ENCODE measurements around the gene SUGCT. TPM values are rescaled to one million over a fixed set of nuclear protein-coding genes. Genes with fewer than 3 reads are reported as not detected.

The SUGCT gene
- total and polyA plus RNA-seq, 2 of the 13 experiments (the other 11 are each of a cell fraction or from before 2014, with no cell fraction given): 10.1 to 22.2 TPM

GRCh38 chr7:40848541-40849221 is 713.9 kb downstream of the SUGCT start:
- CTCF ChIA-PET (ENCODE audit: low intra/inter-chr PET ratio, low total read pairs): no interaction called here
- Histone ChIP-seq H3K27ac (ENCODE audit: extremely low read length, insufficient read depth, low read length) (no peak overlapping the region), H2AFZ (ENCODE audit: low read length) (no peak overlapping the region), H4K20me1 (ENCODE audit: insufficient read depth, low read length) (no peaks in the 10 kb centered on the region), H3K4me2 (ENCODE audit: low read depth, low read length) (no peak overlapping the region), H3K27me3 (ENCODE audit: control insufficient read depth in 1 of 2, insufficient read depth in 2 of 2, low read length in 2 of 2) (no peaks in the 10 kb centered on the region), H3K4me1 (ENCODE audit: insufficient read depth, low read length) (no peaks in the 10 kb centered on the region), H3K4me3 (replicated peaks in 1 of 3; ENCODE audit: insufficient read depth in 1 of 3, low read depth in 2 of 3, low read length in 3 of 3) (no peak overlapping the region), H3K9me3 (ENCODE audit: low read length) (no peaks in the 10 kb centered on the region), H3K9ac (ENCODE audit: insufficient read depth, low read depth, low read length) (no peak overlapping the region), H3K36me3 (replicated peaks in 1 of 2; ENCODE audit: control insufficient read depth in 1 of 2, insufficient read depth in 2 of 2, low read length in 2 of 2) (no peaks in the 10 kb centered on the region), H3K79me2 (ENCODE audit: insufficient read depth, low read length) (no peaks in the 10 kb centered on the region)
- no peak for TF ChIP-seq ZNF460 (CRISPR knock-in tag; IDR thresholded peaks at IDR 0.05; ENCODE audit: borderline replicate concordance)
- no peak for TF ChIP-seq RARA (CRISPR knock-in tag; IDR thresholded peaks at IDR 0.05)
- TF ChIP-seq LBX2 (CRISPR knock-in tag; IDR thresholded peaks at IDR 0.05; ENCODE audit: borderline replicate concordance): no peak
- TF ChIP-seq LCORL (IDR thresholded peaks at IDR 0.05): no peak
- no peak for TF ChIP-seq LCORL (CRISPR knock-in tag; IDR thresholded peaks at IDR 0.05)
- no peak for TF ChIP-seq ATF3 (CRISPR knock-in tag; IDR thresholded peaks at IDR 0.05)
- TF ChIP-seq PHF5A (CRISPR knock-in tag; IDR thresholded peaks at IDR 0.05; ENCODE audit: low read depth, unreplicated experiment): no peak
- TF ChIP-seq, protein P1, sequence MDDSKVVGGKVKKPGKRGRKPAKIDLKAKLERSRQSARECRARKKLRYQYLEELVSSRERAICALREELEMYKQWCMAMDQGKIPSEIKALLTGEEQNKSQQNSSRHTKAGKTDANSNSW (CRISPR knock-in tag; IDR thresholded peaks at IDR 0.05; ENCODE audit: borderline replicate concordance): no peak
- TF ChIP-seq ARNT (IDR thresholded peaks at IDR 0.05): no peak
- FAIRE-seq (no peak), ATAC-seq (no peak), DNase-seq (ENCODE audit: low spot score) (no peak)
- BruUV-seq (replicated peaks): no TSS peak
- in situ Hi-C loops (cut with HindIII; ENCODE audit: extremely low pct_ligation_motif_present, low pct_unique_long_range_greater_than_20kb): no loop called here
- 89% methylated on average over 3 of the region's 3 CpGs for WGBS (ENCODE audit: low lambda C conversion rate)
- POLR2A ChIA-PET: no interaction called here
- intact Hi-C loops (cut with micrococcal nuclease; ENCODE audit: unreplicated experiment): no loop called here
